IMR-90 (cell line): ENCODE results near the gene RIMOC1. TPM values are rescaled to one million over a fixed set of nuclear protein-coding genes. Genes with fewer than 3 reads are reported as not detected.

Source experiments
- ATAC-seq: fragments of 200-7000 bp; cut with Tn5 transposase; 2 replicates; pipeline ENCODE4 v1.9.1; 2020; ENCODE audit warnings: low read depth, mild to moderate bottlenecking, moderate library complexity
- BruUV-seq: library from RNA; stranded (reverse); fragments of 400-500 nt; replicated peaks from 2 replicates; lab custom pipeline; 2021; lab: Mats Ljungman, UMichigan
- CTCF ChIA-PET: fragments of 300-600 bp; formaldehyde crosslinking; extraction: SDS; loops from one replicate; lab custom pipeline; 2021; ENCODE audit warnings: antibody characterized with exemption; lab: Yijun Ruan, JAX
- POLR2A ChIA-PET: fragments of 300-600 bp; sonication (Branson Sonifier 250); formaldehyde crosslinking; loops from one replicate; lab custom pipeline; 2022; ENCODE audit warnings: antibody characterized with exemption; ENCODE audit not compliant: unreplicated experiment; lab: Charles Lee
- DNase-seq: peaks from one replicate; pipeline ENCODE4 v3.0.0; 2013
- H2AFZ ChIP-seq: replicated peaks from 2 replicates; pipeline ENCODE3; 2013; ENCODE audit warnings: low read length, mild to moderate bottlenecking; ENCODE audit not compliant: poor library complexity
- H2AK5ac ChIP-seq: 2 replicates; pipeline ENCODE4 v1.6.1; 2013; ENCODE audit warnings: low read depth, low read length, inconsistent platforms
- H2AK9ac ChIP-seq: replicated peaks from 2 replicates; pipeline ENCODE3; 2013; ENCODE audit warnings: mild to moderate bottlenecking, low read depth, low read length, moderate library complexity; ENCODE audit not compliant: poor library complexity
- H2BK120ac ChIP-seq: 2 replicates; pipeline ENCODE4 v1.6.1; 2013; ENCODE audit warnings: low read depth, low read length, inconsistent platforms
- H2BK15ac ChIP-seq: 3 replicates; pipeline ENCODE4 v1.6.1; 2013; ENCODE audit warnings: low read depth, low read length, inconsistent platforms
- H2BK20ac ChIP-seq: 2 replicates; pipeline ENCODE4 v1.6.1; 2013; ENCODE audit warnings: low read depth, mild to moderate bottlenecking, inconsistent platforms, low read length, moderate library complexity
- H2BK5ac ChIP-seq: 2 replicates; pipeline ENCODE4 v1.6.1; 2013; ENCODE audit warnings: mild to moderate bottlenecking, low read depth, low read length, inconsistent platforms; ENCODE audit not compliant: poor library complexity, severe bottlenecking
- H3K14ac ChIP-seq: replicated peaks from 2 replicates; pipeline ENCODE4 v1.6.1; 2013; ENCODE audit warnings: low read depth, low read length, inconsistent platforms
- H3K18ac ChIP-seq: 2 replicates; pipeline ENCODE4 v1.6.1; 2013; ENCODE audit warnings: low read depth, low read length, control low read depth
- H3K23ac ChIP-seq: 2 replicates; pipeline ENCODE4 v1.6.1; 2013; ENCODE audit warnings: low read depth, low read length, inconsistent platforms
- H3K27ac ChIP-seq: 2 replicates; pipeline ENCODE4 v1.5.1; 2013; ENCODE audit warnings: mild to moderate bottlenecking, control low read depth, low read length; ENCODE audit not compliant: insufficient read depth
- H3K27me3 ChIP-seq: 2 replicates; pipeline ENCODE4 v1.6.1; 2013; ENCODE audit warnings: low read length; ENCODE audit not compliant: control insufficient read depth, insufficient read depth
- H3K36me3 ChIP-seq: 2 replicates; pipeline ENCODE4 v1.6.1; 2013; ENCODE audit warnings: low read length, mixed read lengths; ENCODE audit not compliant: control insufficient read depth, insufficient read depth
- H3K4ac ChIP-seq: 2 replicates; pipeline ENCODE4 v1.6.1; 2013; ENCODE audit warnings: low read depth, low read length, inconsistent platforms
- H3K4me1 ChIP-seq: 2 replicates; pipeline ENCODE4 v1.6.1; 2013; ENCODE audit warnings: low read length, mixed read lengths; ENCODE audit not compliant: control insufficient read depth, insufficient read depth
- H3K4me2 ChIP-seq: 2 replicates; pipeline ENCODE4 v1.6.1; 2013; ENCODE audit warnings: low read depth, mild to moderate bottlenecking, control low read depth, low read length, moderate library complexity
- H3K4me3 ChIP-seq: 2 replicates; pipeline ENCODE4 v1.5.1; 2013; ENCODE audit warnings: low read depth, mild to moderate bottlenecking, control low read depth, low read length, moderate library complexity; ENCODE audit not compliant: insufficient read depth
- H3K56ac ChIP-seq: 2 replicates; pipeline ENCODE4 v1.6.1; 2013; ENCODE audit warnings: low read length, inconsistent platforms; ENCODE audit not compliant: insufficient read depth; ENCODE audit errors: extremely low read depth
- H3K79me1 ChIP-seq, 2 experiments: 2 replicates each; pipeline ENCODE4 v1.6.1; 2013; ENCODE audit warnings: low read length in 2 of 2, inconsistent platforms in 1 of 2, low read depth in 1 of 2
- H3K9ac ChIP-seq: 2 replicates; pipeline ENCODE4 v1.6.1; 2013; ENCODE audit warnings: low read depth, low read length, control low read depth
- H3K9me1 ChIP-seq: 2 replicates; pipeline ENCODE4 v1.6.1; 2013; ENCODE audit warnings: low read length, inconsistent platforms; ENCODE audit not compliant: insufficient read depth
- H3K9me3 ChIP-seq: 2 replicates; pipeline ENCODE4 v1.6.1; 2013; ENCODE audit warnings: low read length; ENCODE audit not compliant: control insufficient read depth, insufficient read depth
- H4K20me1 ChIP-seq: 2 replicates; pipeline ENCODE4 v1.6.1; 2013; ENCODE audit warnings: low read length, inconsistent platforms; ENCODE audit not compliant: insufficient read depth
- H4K5ac ChIP-seq: 2 replicates; pipeline ENCODE4 v1.6.1; 2013; ENCODE audit warnings: mild to moderate bottlenecking, low read depth, low read length, control low read depth
- H4K8ac ChIP-seq, 2 experiments: 2 replicates each; pipeline ENCODE4 v1.6.1; 2013; ENCODE audit warnings: low read depth in 2 of 2, low read length in 2 of 2, control low read depth in 1 of 2, inconsistent platforms in 1 of 2
- H4K91ac ChIP-seq: 2 replicates; pipeline ENCODE4 v1.6.1; 2013; ENCODE audit warnings: low read depth, low read length, inconsistent platforms; ENCODE audit not compliant: insufficient read depth
- BHLHE40 ChIP-seq: fragments of 150-350 bp; IDR thresholded peaks from 2 replicates; pipeline ENCODE4 v1.6.1; 2016; ENCODE audit warnings: mild to moderate bottlenecking, low read depth, low read length
- CEBPB ChIP-seq: IDR thresholded peaks from 2 replicates; pipeline ENCODE4 v1.6.1; 2012; ENCODE audit warnings: low read depth, low read length, improper control_type of control experiment
- CHD1 ChIP-seq: IDR thresholded peaks from 2 replicates; pipeline ENCODE4 v1.6.1; 2012; ENCODE audit warnings: low read depth, low read length, improper control_type of control experiment
- CTCF ChIP-seq: conservative IDR thresholded peaks from 2 replicates; pipeline ENCODE4 v1.5.1; 2012; ENCODE audit warnings: mild to moderate bottlenecking, low read depth, low read length, improper control_type of control experiment
- ELK1 ChIP-seq: fragments of 150-350 bp; IDR thresholded peaks from 2 replicates; pipeline ENCODE4 v1.6.1; 2016; ENCODE audit warnings: low read depth, mild to moderate bottlenecking, low read length, moderate library complexity, borderline replicate concordance
- FOS ChIP-seq: fragments of 150-350 bp; IDR thresholded peaks from 2 replicates; pipeline ENCODE4 v1.6.1; 2016; ENCODE audit warnings: low read depth, low read length
- MAFK ChIP-seq: IDR thresholded peaks from 2 replicates; pipeline ENCODE4 v1.6.1; 2012; ENCODE audit warnings: low read depth, low read length, improper control_type of control experiment
- MAZ ChIP-seq: IDR thresholded peaks from 2 replicates; pipeline ENCODE4 v1.6.1; 2012; ENCODE audit warnings: low read depth, mild to moderate bottlenecking, low read length, improper control_type of control experiment, moderate library complexity, borderline replicate concordance
- MXI1 ChIP-seq: IDR thresholded peaks from 2 replicates; pipeline ENCODE4 v1.6.1; 2012; ENCODE audit warnings: low read depth, mild to moderate bottlenecking, low read length, moderate library complexity, borderline replicate concordance
- NFE2L2 ChIP-seq: fragments of 150-350 bp; IDR thresholded peaks from 2 replicates; pipeline ENCODE4 v1.6.1; 2016; ENCODE audit warnings: low read depth, mild to moderate bottlenecking, low read length
- POLR2A ChIP-seq: IDR thresholded peaks from 2 replicates; pipeline ENCODE4 v1.6.1; 2012; ENCODE audit warnings: mild to moderate bottlenecking, low read depth, low read length
- RAD21 ChIP-seq: IDR thresholded peaks from 2 replicates; pipeline ENCODE4 v1.6.1; 2012; ENCODE audit warnings: low read length, improper control_type of control experiment
- RCOR1 ChIP-seq: IDR thresholded peaks from 2 replicates; pipeline ENCODE4 v1.6.1; 2012; ENCODE audit warnings: mild to moderate bottlenecking, low read length, improper control_type of control experiment; ENCODE audit not compliant: insufficient replicate concordance
- RFX5 ChIP-seq: IDR thresholded peaks from 2 replicates; pipeline ENCODE4 v1.8.0; 2012; ENCODE audit warnings: low read depth, mild to moderate bottlenecking, low read length, moderate library complexity
- SMC3 ChIP-seq: fragments of 150-350 bp; IDR thresholded peaks from 2 replicates; pipeline ENCODE4 v1.6.1; 2016; ENCODE audit warnings: low read depth, mild to moderate bottlenecking, antibody characterized with exemption, low read length, moderate library complexity
- USF2 ChIP-seq: fragments of 150-350 bp; IDR thresholded peaks from 2 replicates; pipeline ENCODE4 v1.6.1; 2017; ENCODE audit warnings: mild to moderate bottlenecking, antibody characterized with exemption, low read length, low read depth
- WGBS, 2 experiments: methylation state at CpG; one replicate each; pipeline versions ENCODE4 v1.1.5 to v1.1.7; 2013; ENCODE audit warnings: missing lambda C conversion rate in 2 of 2; ENCODE audit not compliant: insufficient read length in 1 of 2; ENCODE audit errors: extremely low coverage in 2 of 2; 5-methylcytosine and 5-hydroxymethylcytosine counted together
- dilution Hi-C: fragments of 300-500 bp; cut with HindIII; formaldehyde crosslinking; loops from one replicate; pipeline ENCODE4 v1.14.3; 2018; ENCODE audit warnings: low sequenced_read_pairs; ENCODE audit not compliant: unreplicated experiment
- in situ Hi-C: fragments of 300-500 bp; cut with MboI; formaldehyde crosslinking; loops from 3 replicates; pipeline ENCODE4 v1.14.3; 2019; ENCODE audit warnings: low sequenced_read_pairs, inconsistent platforms, mixed read lengths
- intact Hi-C: fragments of 100-400 bp; cut with micrococcal nuclease; formaldehyde crosslinking; loops from 2 replicates; pipeline ENCODE4 v1.10.0; 2022
- polyA plus RNA-seq, 3 experiments: library from polyadenylated mRNA; depleted of rRNA; stranded (reverse); fragments of >200 nt; gene quantifications; 2 replicates each; pipeline ENCODE4 v1.2.3, GENCODE V29; 2012; ENCODE audit warnings: low replicate concordance in 1 of 3
- total RNA-seq: library from RNA; depleted of rRNA; stranded (reverse); fragments of >200 nt; gene quantifications from 2 replicates; pipeline ENCODE4 v1.2.3, GENCODE V29; 2012

The RIMOC1 gene
- total and polyA plus RNA-seq, 2 of the 4 experiments (the other 2 are of a cell fraction) = 4.1 to 9.0 TPM

DNA sequence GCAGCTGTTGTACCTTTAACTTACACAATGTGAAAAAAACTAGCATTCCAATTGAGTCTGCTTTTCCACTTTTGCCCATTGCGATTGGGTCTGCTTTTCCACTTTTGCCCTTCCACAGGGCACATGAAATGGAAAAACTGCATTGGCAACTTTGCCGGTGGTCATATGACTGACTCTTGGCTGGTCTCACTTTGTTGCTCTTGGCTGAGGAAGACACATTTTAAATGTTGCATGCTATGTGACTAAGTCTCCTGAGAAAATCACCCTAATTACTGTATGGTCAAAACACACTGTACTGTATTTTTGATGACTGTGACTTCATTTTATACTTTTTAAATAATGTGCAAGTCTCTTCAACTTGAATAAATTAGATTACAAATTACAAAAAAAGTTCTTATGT lies 32.3 kb upstream of the RIMOC1 start:
- no peak overlapping the region for H3K18ac ChIP-seq
- ATAC-seq (no peak), DNase-seq (peak; percentile 33)
- no peak overlapping the region for H4K5ac ChIP-seq
- H3K14ac ChIP-seq = no peak overlapping the region
- H3K27me3 ChIP-seq = peaks cover 1% of the 10 kb centered on the region; the same call in 1 of the 2 replicates
- no peak overlapping the region for H4K8ac ChIP-seq
- no peak overlapping the region for H3K4me3 ChIP-seq
- H2BK120ac ChIP-seq = no peak overlapping the region
- POLR2A ChIA-PET = no interaction called here
- no peak overlapping the region for H2AK9ac ChIP-seq
- H3K36me3 ChIP-seq = no peaks in the 10 kb centered on the region
- no TSS peak for BruUV-seq
- no peak overlapping the region for H4K91ac ChIP-seq
- H2AK5ac ChIP-seq = no peak overlapping the region
- H3K27ac ChIP-seq = no peak overlapping the region
- no peak overlapping the region for H2BK20ac ChIP-seq
- H3K23ac ChIP-seq = no peak overlapping the region; the same call in 1 of the 2 replicates
- CTCF ChIA-PET = no interaction called here
- H3K56ac ChIP-seq = no peak overlapping the region
- intact Hi-C loops (loop anchor here (5.0 kb wide), 1 partner anchor 170 kb away; no protein-coding TSS in a partner anchor), dilution Hi-C loops (no loop called here), in situ Hi-C loops (loop anchor here (25.0 kb wide), 2 partner anchors 715 to 890 kb away; partner anchors contain the start of gene CCDC152)
- WGBS, 2 experiments = 33% methylated on average over 2 of the region's 2 CpGs; no CpG with 5 or more reads in 1 of the 2 experiments
- peaks cover 2% of the 10 kb centered on the region; the same call in 1 of the 2 replicates for H3K4me1 ChIP-seq
- H3K79me1 ChIP-seq = peaks cover 10 to 20% of the 10 kb centered on the region in 2 experiments
- no peak overlapping the region for H3K4ac ChIP-seq
- H2BK5ac ChIP-seq = no peak overlapping the region
- TF ChIP-seq RFX5 (no peak), NFE2L2 (no peak), POLR2A (no peak), RAD21 (no peak), MAZ (no peak), BHLHE40 (no peak), RCOR1 (no peak), FOS (no peak), MAFK (no peak), MXI1 (no peak), CTCF (no peak), CEBPB (no peak), SMC3 (no peak), USF2 (no peak; the same call in 1 of the 2 replicates), CHD1 (no peak), ELK1 (no peak)
- H3K4me2 ChIP-seq = no peak overlapping the region
- no peaks in the 10 kb centered on the region for H3K9me3 ChIP-seq
- H4K20me1 ChIP-seq = no peaks in the 10 kb centered on the region
- H2BK15ac ChIP-seq = no peak overlapping the region
- no peak overlapping the region for H3K9ac ChIP-seq
- H3K9me1 ChIP-seq = peaks cover 9% of the 10 kb centered on the region
- H2AFZ ChIP-seq = no peak overlapping the region
